ENCODE data around the gene POLR1H.

GRCh38 chr6:30037182-30037788 is 23.8 kb upstream of the POLR1H start:
- TF ChIP-seq, protein P1, sequence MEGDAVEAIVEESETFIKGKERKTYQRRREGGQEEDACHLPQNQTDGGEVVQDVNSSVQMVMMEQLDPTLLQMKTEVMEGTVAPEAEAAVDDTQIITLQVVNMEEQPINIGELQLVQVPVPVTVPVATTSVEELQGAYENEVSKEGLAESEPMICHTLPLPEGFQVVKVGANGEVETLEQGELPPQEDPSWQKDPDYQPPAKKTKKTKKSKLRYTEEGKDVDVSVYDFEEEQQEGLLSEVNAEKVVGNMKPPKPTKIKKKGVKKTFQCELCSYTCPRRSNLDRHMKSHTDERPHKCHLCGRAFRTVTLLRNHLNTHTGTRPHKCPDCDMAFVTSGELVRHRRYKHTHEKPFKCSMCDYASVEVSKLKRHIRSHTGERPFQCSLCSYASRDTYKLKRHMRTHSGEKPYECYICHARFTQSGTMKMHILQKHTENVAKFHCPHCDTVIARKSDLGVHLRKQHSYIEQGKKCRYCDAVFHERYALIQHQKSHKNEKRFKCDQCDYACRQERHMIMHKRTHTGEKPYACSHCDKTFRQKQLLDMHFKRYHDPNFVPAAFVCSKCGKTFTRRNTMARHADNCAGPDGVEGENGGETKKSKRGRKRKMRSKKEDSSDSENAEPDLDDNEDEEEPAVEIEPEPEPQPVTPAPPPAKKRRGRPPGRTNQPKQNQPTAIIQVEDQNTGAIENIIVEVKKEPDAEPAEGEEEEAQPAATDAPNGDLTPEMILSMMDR (IDR thresholded peaks at IDR 0.05): peak in 4 of 6 experiments; percentile 28 to 49 (median 44)
- TF ChIP-seq POLR2A (IDR thresholded peaks at IDR 0.05): no peak

Measured in Peyer's patch (tissue), 4 donors.